GM19395 (cell line): ENCODE results near the gene VPREB1.
"Not testable (repeated sequence)": the region's sequence is repeated elsewhere in the genome, so short reads cannot be mapped to it uniquely, and the experiment has no call there.

Source experiments
- ATAC-seq: cut with Tn5 transposase; IDR thresholded peaks from one replicate; pipeline ENCODE4 v1.9.1; 2021; ENCODE audit warnings: mild to moderate bottlenecking, moderate library complexity; ENCODE audit not compliant: unreplicated experiment

The VPREB1 gene

DNA sequence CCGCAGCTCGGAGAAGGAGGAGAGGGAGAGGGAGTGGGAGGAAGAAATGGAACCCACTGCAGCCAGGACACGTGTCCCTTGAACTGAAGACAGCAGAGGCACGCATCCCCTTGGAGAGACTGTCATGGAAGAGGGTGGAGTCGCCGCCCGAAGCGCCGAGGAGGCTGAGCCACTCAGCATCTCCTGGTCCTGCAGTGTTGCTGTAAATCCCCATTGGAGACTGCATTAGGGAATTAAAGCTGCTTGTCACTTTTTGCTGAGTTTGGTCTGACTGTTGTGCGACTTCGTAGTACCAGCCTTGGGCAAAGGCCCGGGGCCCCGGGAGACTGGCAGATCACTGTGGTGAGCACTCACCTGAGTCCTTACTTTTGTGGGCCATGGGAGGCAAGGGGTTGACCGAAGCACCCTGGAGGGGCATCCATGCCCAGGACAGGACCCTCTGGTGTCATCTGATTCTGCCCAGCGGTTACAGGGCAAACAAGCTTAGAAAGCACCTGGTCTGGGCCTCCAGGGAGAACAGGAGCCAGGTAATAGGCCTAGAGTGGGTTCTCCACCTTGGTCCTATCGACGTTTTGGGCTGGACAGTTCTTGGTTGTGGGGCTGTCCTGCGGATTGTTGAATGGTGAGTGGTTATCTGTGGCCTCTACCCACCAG, 797 bp downstream of the VPREB1 start:
- ATAC-seq: no peak

DNA sequence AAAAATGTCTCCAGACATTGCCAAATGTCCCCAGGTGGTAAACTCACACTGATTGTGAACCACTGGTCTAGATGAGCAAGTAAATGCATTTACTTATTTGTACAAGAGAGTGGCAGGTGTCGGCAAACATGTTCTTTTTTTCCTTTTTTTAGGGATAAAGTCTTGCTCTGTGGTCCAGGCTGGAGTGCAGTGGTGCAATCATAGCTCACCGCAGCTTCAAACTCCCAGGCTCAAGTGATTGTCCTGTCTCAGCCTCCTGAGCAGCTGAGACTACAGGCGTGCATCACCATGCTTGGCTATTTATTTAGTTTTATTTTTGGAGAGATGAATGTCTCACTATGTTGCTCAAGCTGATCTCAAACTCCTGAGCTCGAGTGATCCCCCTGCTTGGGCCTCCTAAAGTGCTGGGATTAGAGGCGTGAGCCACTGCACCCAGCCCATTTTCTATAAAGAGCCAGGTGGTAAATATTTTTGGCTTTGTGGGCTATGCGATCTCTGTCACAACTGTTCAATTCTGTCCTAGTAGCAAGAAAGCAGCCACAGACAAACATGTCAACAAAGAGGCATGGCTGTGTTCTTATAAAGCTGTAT, 1.4 kb downstream of the VPREB1 start:
- no peak for ATAC-seq

DNA sequence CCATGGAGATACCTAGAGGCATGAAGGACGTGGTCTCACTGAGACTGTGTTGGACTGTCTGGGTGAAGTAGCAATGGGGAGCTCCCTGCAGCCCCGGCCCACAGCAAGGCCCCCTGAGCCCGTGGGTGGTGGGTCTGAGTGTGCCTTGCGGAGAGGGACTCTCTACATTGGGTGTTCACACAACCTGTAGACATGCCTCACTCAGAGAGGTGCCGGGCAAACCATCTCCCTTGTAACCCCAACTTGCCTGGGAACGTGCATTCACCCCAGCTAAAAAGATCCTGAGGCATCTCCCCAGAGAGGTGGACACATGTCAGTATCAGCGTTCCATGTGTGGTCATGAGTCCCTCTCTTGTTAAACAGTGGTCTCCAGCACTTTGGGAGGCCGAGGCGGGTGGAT, 2.1 kb downstream of the VPREB1 start:
- no peak for ATAC-seq

GRCh38 chr22:22248878-22249277, 4.3 kb downstream of the VPREB1 start:
- no peak for ATAC-seq

DNA sequence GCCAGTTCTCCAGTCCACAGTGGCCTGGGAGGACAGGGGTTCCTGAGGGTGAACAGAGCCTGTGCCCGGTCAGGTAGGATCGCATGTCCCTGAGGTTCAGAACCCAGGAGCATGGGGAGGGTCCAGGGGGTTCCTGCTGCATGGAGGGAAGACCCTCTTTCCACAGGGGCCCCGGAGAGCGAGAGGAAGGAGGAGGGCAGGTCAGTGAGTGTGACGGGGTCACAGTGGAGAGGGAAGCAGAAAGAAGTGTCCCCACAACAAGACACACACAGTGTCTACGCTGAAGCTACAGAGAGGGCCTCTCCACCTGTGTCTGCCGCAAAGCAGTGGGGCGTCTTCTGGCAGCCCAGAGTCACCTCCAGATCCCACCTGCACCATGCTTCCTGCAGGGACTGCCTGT, 6.1 kb downstream of the VPREB1 start:
- ATAC-seq: not testable (repeated sequence)

- not testable (repeated sequence) for ATAC-seq
These were observed 11.5 kb downstream of the VPREB1 start for GRCh38 chr22:22256133-22256532.

GRCh38 chr22:22258597-22259415, 14.2 kb downstream of the VPREB1 start:
- ATAC-seq: not testable (repeated sequence)

DNA sequence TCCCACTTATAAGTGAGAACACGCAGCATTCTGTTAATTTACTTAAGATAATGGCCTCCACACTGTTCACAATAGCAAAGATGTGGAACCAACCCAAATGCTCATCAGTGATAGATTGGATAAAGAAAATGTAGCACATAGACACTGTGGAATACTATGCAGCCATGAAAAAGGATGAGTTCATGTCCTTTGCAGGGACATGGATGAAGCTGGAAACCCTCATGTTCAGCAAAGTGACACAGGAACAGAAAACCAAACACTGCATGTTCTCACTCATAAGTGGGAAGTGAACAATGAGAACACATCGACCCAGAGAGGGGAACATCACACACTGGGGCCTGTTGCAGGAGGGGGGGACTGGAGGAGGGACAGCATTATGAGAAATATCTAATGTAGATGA, 15.6 kb downstream of the VPREB1 start:
- not testable (repeated sequence) for ATAC-seq

GRCh38 chr22:22260586-22260985, 16.0 kb downstream of the VPREB1 start:
- not testable (repeated sequence) for ATAC-seq

DNA sequence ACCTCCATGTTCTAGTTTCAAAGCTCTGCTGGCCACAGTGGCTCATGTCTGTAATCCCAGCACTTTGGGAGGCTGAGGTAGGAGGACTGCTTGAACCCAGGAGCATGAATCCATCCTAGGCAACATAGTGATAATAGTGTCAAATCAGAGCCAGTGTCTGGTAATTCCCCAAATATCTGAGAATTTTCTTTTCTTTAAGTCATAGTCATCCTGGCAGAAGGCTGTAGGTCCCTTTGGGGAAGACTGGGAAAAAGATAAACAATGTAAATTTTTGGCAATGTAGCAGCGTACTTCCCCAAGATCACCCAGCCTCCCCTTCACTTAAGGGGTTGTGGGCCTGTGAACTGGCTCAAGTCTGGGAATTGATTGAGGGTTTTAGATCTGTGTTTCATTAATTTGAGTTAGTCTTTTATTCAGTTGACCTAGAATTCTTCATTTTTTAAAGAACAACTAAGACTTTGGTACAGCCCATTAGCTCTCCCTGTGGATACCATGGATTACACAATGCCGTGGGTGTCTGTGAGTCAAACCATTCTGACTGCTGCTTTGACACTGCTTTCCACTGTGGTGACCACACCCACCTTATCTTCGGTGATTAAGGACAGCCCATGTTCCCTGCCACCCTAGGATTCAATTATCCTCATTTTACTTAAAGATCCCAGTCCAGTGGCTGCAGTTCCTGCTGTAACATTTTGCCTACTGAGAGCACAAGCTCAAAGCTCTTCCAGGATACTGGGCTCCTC, 17.9 kb downstream of the VPREB1 start:
- not testable (repeated sequence) for ATAC-seq

- ATAC-seq: not testable (repeated sequence)
These were observed 19.2 kb downstream of the VPREB1 start for GRCh38 chr22:22263823-22264222.

DNA sequence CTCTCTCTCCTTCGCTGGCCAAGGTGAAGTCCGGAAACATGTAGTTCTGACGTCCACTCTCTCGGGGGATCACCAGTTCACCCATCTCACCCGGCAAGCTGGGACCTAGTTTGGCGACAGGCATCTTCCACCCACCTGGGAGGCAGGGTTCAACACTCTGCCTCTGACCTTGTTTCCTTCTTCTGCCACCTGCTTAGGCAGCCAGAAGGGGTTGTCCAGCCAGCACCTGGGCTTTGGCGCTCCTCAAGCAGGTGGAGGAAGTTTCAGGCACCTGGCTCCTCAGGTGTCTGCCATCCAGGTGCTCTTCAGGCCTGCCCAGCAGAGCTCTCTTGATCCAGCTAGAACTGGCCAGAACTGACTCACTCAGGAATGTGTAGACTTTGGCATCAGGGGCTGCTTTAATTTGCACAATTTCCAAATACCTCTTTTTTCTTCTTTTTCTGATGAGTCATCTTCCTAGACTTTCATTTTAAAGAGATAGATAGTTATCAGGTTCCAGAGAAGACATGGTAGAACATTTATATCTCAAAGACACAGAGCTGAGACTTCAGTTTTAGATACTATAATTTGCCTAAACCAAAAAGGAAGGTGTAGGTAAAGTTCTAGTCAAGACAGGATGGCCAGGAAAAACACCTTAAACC, 25.6 kb downstream of the VPREB1 start:
- ATAC-seq: not testable (repeated sequence)

DNA sequence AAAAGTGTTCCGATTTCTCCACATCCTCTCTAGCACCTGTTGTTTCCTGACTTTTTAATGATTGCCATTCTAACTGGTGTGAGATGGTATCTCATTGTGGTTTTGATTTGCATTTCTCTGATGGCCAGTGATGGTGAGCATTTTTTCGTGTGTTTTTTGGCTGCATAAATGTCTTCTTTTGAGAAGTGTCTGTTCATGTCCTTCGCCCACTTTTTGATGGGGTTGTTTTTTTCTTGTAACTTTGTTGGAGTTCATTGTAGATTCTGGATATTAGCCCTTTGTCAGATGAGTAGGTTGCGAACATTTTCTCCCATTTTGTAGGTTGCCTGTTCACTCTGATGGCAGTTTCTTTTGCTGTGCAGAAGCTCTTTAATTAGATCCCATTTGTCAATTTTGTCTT, 32.8 kb downstream of the VPREB1 start:
- ATAC-seq: not testable (repeated sequence)

GRCh38 chr22:22284962-22285756, 40.6 kb downstream of the VPREB1 start:
- ATAC-seq: not testable (repeated sequence)

- ATAC-seq: not testable (repeated sequence)
These were observed 42.0 kb downstream of the VPREB1 start for GRCh38 chr22:22286390-22287105.

- ATAC-seq: not testable (repeated sequence)
These were observed 42.6 kb downstream of the VPREB1 start for GRCh38 chr22:22287106-22287626.

DNA sequence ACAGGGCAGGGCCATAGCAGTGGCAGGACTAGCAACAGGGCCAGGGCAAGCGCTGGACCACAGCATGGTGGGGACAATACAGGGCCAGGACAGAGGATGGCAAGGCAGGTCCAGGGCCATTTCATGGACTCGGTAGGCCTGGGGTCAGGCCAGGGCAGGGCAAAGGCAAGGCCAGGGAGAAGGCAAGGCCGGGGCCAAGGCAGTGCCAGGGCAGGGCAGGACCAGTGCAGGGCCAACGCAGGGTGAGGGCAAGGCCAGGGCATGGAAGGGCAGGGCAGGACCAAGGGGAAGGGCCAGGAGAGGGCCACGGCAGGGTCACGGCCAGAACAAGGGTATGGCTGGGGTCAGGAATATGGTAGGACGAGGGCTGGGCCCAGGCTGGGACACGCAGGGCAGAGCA, 45.1 kb downstream of the VPREB1 start:
- ATAC-seq: not testable (repeated sequence)

GRCh38 chr22:22291129-22291806, 46.7 kb downstream of the VPREB1 start:
- ATAC-seq: not testable (repeated sequence)
